ENCODE measurements around the gene SF3A1.

- TF ChIP-seq CTCF (IDR thresholded peaks at IDR 0.05; ENCODE audit: low read length): no peak
- no peak for TF ChIP-seq EZH2 (optimal IDR thresholded peaks at IDR 0.05; ENCODE audit: low read depth, low read length)
- TF ChIP-seq EZH2phosphoT487 (IDR thresholded peaks at IDR 0.05; ENCODE audit: low read length): no peak
Measured at GRCh38 chr22:30293026-30293425, 63.7 kb downstream of the SF3A1 start.
